ENCODE results near the gene SEM1. TPM values are rescaled to one million over a fixed set of nuclear protein-coding genes. Genes with fewer than 3 reads are reported as not detected.
"Not testable (repeated sequence)": the region's sequence is repeated elsewhere in the genome, so short reads cannot be mapped to it uniquely, and the experiment has no call there.

The SEM1 gene
- total and polyA plus RNA-seq, 2 experiments from 2014 or later = 24.0 to 215 TPM

DNA sequence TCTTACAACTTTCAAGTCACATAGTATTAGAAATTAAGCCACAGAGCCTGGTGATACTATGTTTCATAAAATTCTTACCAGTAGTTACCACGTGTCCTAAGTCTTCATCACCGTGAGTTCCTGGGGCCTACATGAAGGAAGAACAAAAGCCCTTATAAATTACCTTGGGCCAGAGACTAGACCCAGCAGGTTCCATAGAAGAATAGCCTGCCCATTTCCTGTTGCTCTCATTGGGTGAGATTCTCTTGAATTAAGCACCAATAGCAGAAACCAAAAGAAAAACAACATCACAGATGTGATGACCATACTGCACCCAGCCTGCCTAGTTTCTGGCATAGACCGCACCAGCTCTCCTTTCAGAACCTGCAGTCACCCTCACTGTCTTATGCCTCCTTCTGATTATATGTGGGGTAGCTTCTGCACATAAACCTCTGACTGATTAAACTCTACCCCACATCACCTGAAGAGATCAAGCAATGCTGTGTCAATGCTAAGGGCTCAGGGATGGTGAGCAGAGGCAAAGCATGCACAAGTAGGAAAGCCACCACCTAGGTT is 18.0 kb upstream of the SEM1 start:
- H3K36me3 ChIP-seq = no peaks in the 10 kb centered on the region
- H3K27me3 ChIP-seq = no peaks in the 10 kb centered on the region
- TF ChIP-seq, protein P1, sequence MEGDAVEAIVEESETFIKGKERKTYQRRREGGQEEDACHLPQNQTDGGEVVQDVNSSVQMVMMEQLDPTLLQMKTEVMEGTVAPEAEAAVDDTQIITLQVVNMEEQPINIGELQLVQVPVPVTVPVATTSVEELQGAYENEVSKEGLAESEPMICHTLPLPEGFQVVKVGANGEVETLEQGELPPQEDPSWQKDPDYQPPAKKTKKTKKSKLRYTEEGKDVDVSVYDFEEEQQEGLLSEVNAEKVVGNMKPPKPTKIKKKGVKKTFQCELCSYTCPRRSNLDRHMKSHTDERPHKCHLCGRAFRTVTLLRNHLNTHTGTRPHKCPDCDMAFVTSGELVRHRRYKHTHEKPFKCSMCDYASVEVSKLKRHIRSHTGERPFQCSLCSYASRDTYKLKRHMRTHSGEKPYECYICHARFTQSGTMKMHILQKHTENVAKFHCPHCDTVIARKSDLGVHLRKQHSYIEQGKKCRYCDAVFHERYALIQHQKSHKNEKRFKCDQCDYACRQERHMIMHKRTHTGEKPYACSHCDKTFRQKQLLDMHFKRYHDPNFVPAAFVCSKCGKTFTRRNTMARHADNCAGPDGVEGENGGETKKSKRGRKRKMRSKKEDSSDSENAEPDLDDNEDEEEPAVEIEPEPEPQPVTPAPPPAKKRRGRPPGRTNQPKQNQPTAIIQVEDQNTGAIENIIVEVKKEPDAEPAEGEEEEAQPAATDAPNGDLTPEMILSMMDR (IDR thresholded peaks at IDR 0.05; ENCODE audit: low read depth, low read length) = no peak
- H3K4me3 ChIP-seq = no peak overlapping the region
- H3K4me1 ChIP-seq (ENCODE audit: low read depth) = no peaks in the 10 kb centered on the region
- no peaks in the 10 kb centered on the region for H3K9me3 ChIP-seq (ENCODE audit: low read depth)
- no peak overlapping the region for H3K27ac ChIP-seq
- no peak for DNase-seq (ENCODE audit: low read depth in 1 of 2, low spot score in 1 of 2)

DNA sequence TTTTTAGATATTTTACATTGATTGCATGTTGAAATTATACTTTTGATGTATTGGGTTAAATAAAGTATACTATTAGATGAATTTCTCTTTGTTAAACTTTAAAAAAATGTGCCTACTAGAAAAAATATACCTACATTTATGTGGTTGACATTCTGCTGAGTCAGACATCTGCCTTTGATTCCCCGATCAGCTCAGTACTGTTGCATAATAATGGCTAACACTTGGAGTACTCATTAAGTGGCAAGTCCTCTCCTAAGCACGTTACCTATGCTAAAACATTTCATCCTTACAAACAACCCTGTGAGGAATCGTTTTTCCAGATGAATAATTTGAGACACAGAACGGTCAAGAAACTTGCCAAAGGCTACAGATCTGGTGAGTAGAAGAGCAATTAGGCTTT is 14.0 kb upstream of the SEM1 start:
- no peak for DNase-seq (ENCODE audit: low read depth in 1 of 2, low spot score in 1 of 2)
- Histone ChIP-seq H3K4me1 (ENCODE audit: low read depth) (no peaks in the 10 kb centered on the region), H3K4me3 (no peak overlapping the region), H3K36me3 (no peaks in the 10 kb centered on the region), H3K27ac (no peak overlapping the region), H3K9me3 (ENCODE audit: low read depth) (no peaks in the 10 kb centered on the region), H3K27me3 (no peaks in the 10 kb centered on the region)
- TF ChIP-seq, protein P1 (IDR thresholded peaks at IDR 0.05; ENCODE audit: low read depth, low read length) = no peak

DNA sequence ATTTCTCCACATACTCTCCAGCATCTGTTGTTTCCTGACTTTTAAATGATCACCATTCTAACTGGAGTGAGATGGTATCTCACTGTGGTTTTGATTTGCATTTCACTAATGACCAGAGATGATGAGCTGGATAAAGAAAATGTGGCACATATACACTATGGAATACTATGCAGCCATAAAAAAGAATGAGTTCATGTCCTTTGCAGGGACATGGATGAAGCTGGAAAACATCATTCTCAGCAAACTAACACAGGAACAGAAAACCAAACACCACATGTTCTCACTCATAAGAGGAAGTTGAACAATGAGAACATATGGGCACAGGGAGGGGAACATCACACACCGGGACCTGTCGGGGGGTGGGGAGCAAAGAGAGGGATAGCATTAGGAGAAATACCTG is 13.3 kb upstream of the SEM1 start:
- not testable (repeated sequence) for H3K27ac ChIP-seq; DNase-seq (ENCODE audit: low read depth in 1 of 2, low spot score in 1 of 2); H3K36me3 ChIP-seq; H3K4me3 ChIP-seq; H3K9me3 ChIP-seq (ENCODE audit: low read depth); H3K27me3 ChIP-seq; H3K4me1 ChIP-seq (ENCODE audit: low read depth)

DNA sequence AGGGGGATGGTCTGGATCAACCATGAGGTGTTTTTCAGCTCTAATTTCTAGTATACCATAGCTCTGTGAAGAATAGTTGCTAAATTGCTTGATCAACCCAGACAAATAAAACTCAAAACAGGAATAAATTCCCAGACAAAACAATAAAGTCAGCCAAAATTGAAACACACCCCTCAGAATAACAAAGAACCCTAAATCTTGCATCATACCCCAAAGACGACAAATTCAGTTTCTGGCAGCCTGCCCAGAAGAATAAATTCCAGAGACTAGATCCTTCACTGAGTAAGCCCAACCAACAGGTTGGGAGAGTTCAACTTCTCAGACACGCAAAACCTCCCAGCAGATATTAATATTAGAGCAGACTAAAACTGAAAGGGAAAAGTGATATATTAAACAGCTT is 11.2 kb upstream of the SEM1 start:
- TF ChIP-seq, protein P1 (IDR thresholded peaks at IDR 0.05; ENCODE audit: low read depth, low read length) = no peak
- Histone ChIP-seq H3K9me3 (ENCODE audit: low read depth) (no peaks in the 10 kb centered on the region), H3K4me1 (ENCODE audit: low read depth) (no peaks in the 10 kb centered on the region), H3K27ac (no peak overlapping the region), H3K27me3 (no peaks in the 10 kb centered on the region), H3K4me3 (no peak overlapping the region), H3K36me3 (no peaks in the 10 kb centered on the region)
- peak in 1 of 2 donors; percentile 33 for DNase-seq (ENCODE audit: low read depth in 1 of 2, low spot score in 1 of 2)

DNA sequence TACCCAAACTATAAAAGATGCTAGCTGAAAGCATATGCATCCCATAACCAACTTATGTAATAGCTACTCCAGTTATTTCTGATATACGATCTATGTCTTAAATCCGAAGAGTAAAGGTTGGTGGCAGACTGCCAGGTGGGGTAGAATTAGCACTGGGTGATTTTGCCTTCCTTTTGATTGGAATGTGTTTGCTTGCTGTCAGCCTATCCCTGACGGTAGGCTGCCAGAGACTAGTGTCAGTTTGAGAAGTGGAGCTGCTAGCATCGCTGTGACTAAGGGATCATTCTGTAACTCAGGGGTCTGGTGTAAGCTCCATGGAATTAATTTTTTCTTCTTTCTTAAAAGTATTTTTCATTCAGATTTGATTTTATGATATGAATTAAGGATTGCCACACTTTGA is 9.5 kb upstream of the SEM1 start:
- Histone ChIP-seq H3K9me3 (ENCODE audit: low read depth) (no peaks in the 10 kb centered on the region), H3K4me1 (ENCODE audit: low read depth) (no peaks in the 10 kb centered on the region), H3K27ac (no peak overlapping the region), H3K4me3 (no peak overlapping the region), H3K27me3 (no peaks in the 10 kb centered on the region), H3K36me3 (no peaks in the 10 kb centered on the region)
- TF ChIP-seq, protein P1 (IDR thresholded peaks at IDR 0.05; ENCODE audit: low read depth, low read length) = no peak
- DNase-seq (ENCODE audit: low read depth in 1 of 2, low spot score in 1 of 2) = no peak

DNA sequence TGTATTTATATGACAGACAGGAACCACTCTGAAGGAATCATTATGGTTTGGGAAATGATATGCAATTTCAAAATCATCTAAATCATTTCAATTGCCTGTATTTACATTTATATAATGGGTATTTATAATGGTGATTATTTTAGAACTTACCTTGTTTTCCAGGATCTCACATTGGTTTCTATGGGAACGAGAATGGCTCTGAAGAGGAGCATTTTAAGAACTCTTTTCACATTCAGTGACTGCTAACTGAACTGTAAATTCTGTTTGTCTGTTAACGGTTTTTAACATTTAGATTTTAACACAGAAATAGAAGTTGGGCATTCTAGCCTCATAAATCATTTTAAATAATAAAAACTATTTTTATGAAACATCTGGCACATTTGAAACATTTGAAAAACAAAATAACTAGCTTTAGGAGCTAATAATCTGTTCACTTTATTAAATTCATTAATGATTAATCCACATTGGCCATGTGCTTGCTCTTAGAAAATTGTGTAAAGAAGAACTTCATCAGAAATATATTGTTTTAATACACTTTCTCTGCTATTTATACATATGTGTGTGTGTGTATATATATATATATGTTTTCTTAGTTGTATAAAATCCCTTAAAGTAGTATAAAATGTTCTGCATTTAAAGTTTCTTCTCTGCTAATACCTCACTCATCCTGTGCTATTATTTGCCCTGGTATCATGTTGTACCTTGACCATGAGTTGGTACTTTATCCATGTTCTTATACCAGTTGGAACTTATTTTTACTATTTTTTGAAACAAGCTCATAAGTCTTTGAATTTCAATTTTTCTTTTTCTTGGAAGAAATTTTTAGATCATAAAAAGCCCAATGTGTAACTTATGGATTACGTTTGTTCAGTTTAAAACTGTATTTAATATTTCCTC is 8.7 kb upstream of the SEM1 start:
- Histone ChIP-seq H3K27ac (no peak overlapping the region), H3K4me1 (ENCODE audit: low read depth) (no peaks in the 10 kb centered on the region), H3K4me3 (no peak overlapping the region), H3K36me3 (no peaks in the 10 kb centered on the region), H3K9me3 (ENCODE audit: low read depth) (no peaks in the 10 kb centered on the region), H3K27me3 (no peaks in the 10 kb centered on the region)
- no peak for DNase-seq (ENCODE audit: low read depth in 1 of 2, low spot score in 1 of 2)
- TF ChIP-seq, protein P1 (IDR thresholded peaks at IDR 0.05; ENCODE audit: low read depth, low read length) = no peak

Measured in cardiac muscle cell (in vitro differentiated cells and primary cell).